HUES48 (cell line): ENCODE results near the gene CES1.
"Not testable (repeated sequence)": the region's sequence is repeated elsewhere in the genome, so short reads cannot be mapped to it uniquely, and the experiment has no call there.

ENCODE experiments used
- H3K27ac ChIP-seq: one replicate; pipeline ENCODE4 v1.7.0; 2013; ENCODE audit warnings: low read depth, low read length, inconsistent platforms
- H3K27me3 ChIP-seq: 2 replicates; pipeline ENCODE4 v1.6.1; 2013; ENCODE audit warnings: mild to moderate bottlenecking, low read length; ENCODE audit not compliant: control insufficient read depth, insufficient read depth
- H3K36me3 ChIP-seq: 2 replicates; pipeline ENCODE4 v1.6.1; 2013; ENCODE audit warnings: low read length; ENCODE audit not compliant: control insufficient read depth, insufficient read depth
- H3K4me1 ChIP-seq: 2 replicates; pipeline ENCODE4 v1.6.1; 2013; ENCODE audit warnings: mild to moderate bottlenecking, low read length; ENCODE audit not compliant: control insufficient read depth, insufficient read depth
- H3K4me3 ChIP-seq: 2 replicates; pipeline ENCODE4 v1.5.1; 2013; ENCODE audit warnings: mild to moderate bottlenecking, low read depth, low read length
- H3K9ac ChIP-seq: 2 replicates; pipeline ENCODE4 v1.6.1; 2013; ENCODE audit warnings: mild to moderate bottlenecking, low read depth, low read length, moderate library complexity
- H3K9me3 ChIP-seq: 2 replicates; pipeline ENCODE4 v1.6.1; 2013; ENCODE audit warnings: low read length; ENCODE audit not compliant: control insufficient read depth, insufficient read depth

Gene CES1

GRCh38 chr16:55790240-55790639, 42.7 kb downstream of the CES1 start:
- not testable (repeated sequence) for H3K27ac ChIP-seq, H3K9ac ChIP-seq

GRCh38 chr16:55782793-55783091, 50.2 kb downstream of the CES1 start:
- H3K9ac ChIP-seq, H3K27me3 ChIP-seq: not testable (repeated sequence)

More at GRCh38 chr16:55790240-55790639, 42.7 kb downstream of the CES1 start:
- not testable (repeated sequence) for H3K4me1 ChIP-seq, H3K36me3 ChIP-seq, H3K9me3 ChIP-seq, H3K4me3 ChIP-seq, H3K27me3 ChIP-seq

GRCh38 chr16:55782091-55782792, 50.7 kb downstream of the CES1 start:
- not testable (repeated sequence) for H3K36me3 ChIP-seq, H3K27ac ChIP-seq, H3K4me3 ChIP-seq, H3K9me3 ChIP-seq, H3K27me3 ChIP-seq, H3K9ac ChIP-seq, H3K4me1 ChIP-seq

More at GRCh38 chr16:55782793-55783091, 50.2 kb downstream of the CES1 start:
- not testable (repeated sequence) for H3K4me3 ChIP-seq, H3K27ac ChIP-seq, H3K36me3 ChIP-seq, H3K9me3 ChIP-seq, H3K4me1 ChIP-seq

- not testable (repeated sequence) for H3K27me3 ChIP-seq
Observed at GRCh38 chr16:55781456-55781855, 51.4 kb downstream of the CES1 start.

GRCh38 chr16:55780095-55780407, 52.8 kb downstream of the CES1 start:
- not testable (repeated sequence) for H3K9ac ChIP-seq, H3K27me3 ChIP-seq, H3K36me3 ChIP-seq, H3K4me1 ChIP-seq, H3K9me3 ChIP-seq, H3K27ac ChIP-seq, H3K4me3 ChIP-seq

More at GRCh38 chr16:55781456-55781855, 51.4 kb downstream of the CES1 start:
- not testable (repeated sequence) for H3K9ac ChIP-seq, H3K36me3 ChIP-seq, H3K4me3 ChIP-seq, H3K4me1 ChIP-seq, H3K27ac ChIP-seq, H3K9me3 ChIP-seq

GRCh38 chr16:55779402-55780094, 53.3 kb downstream of the CES1 start:
- Histone ChIP-seq H3K27me3 (no peaks in the 10 kb centered on the region; the same call in 1 of the 2 replicates), H3K27ac (no peak overlapping the region), H3K9me3 (no peaks in the 10 kb centered on the region), H3K9ac (no peak overlapping the region), H3K4me1 (no peaks in the 10 kb centered on the region), H3K4me3 (no peak overlapping the region), H3K36me3 (no peaks in the 10 kb centered on the region)

- H3K4me1 ChIP-seq, result no peaks in the 10 kb centered on the region
- H3K27ac ChIP-seq, result no peak overlapping the region
- no peak overlapping the region for H3K9ac ChIP-seq
- H3K9me3 ChIP-seq, result no peaks in the 10 kb centered on the region
- H3K4me3 ChIP-seq, result no peak overlapping the region
- no peaks in the 10 kb centered on the region for H3K36me3 ChIP-seq
- H3K27me3 ChIP-seq, result no peaks in the 10 kb centered on the region; the same call in 1 of the 2 replicates
Observed at GRCh38 chr16:55778757-55779156, 54.1 kb downstream of the CES1 start.

GRCh38 chr16:55775857-55776256, 57.0 kb downstream of the CES1 start:
- Histone ChIP-seq H3K4me3 (no peak overlapping the region), H3K36me3 (no peaks in the 10 kb centered on the region), H3K4me1 (no peaks in the 10 kb centered on the region), H3K9me3 (no peaks in the 10 kb centered on the region), H3K9ac (no peak overlapping the region), H3K27me3 (no peaks in the 10 kb centered on the region), H3K27ac (no peak overlapping the region)

GRCh38 chr16:55773859-55774549, 58.9 kb downstream of the CES1 start:
- Histone ChIP-seq H3K4me1 (no peaks in the 10 kb centered on the region), H3K27me3 (no peaks in the 10 kb centered on the region), H3K9me3 (no peaks in the 10 kb centered on the region), H3K36me3 (no peaks in the 10 kb centered on the region), H3K9ac (no peak overlapping the region), H3K4me3 (no peak overlapping the region), H3K27ac (no peak overlapping the region)

GRCh38 chr16:55765161-55765560, 67.7 kb downstream of the CES1 start:
- Histone ChIP-seq H3K9ac (no peak overlapping the region), H3K4me1 (no peaks in the 10 kb centered on the region), H3K4me3 (no peak overlapping the region), H3K27ac (no peak overlapping the region), H3K27me3 (no peaks in the 10 kb centered on the region), H3K9me3 (no peaks in the 10 kb centered on the region), H3K36me3 (no peaks in the 10 kb centered on the region)

- no peaks in the 10 kb centered on the region for H3K4me1 ChIP-seq
Observed at GRCh38 chr16:55760310-55761001, 72.4 kb downstream of the CES1 start.

More at GRCh38 chr16:55760310-55761001, 72.4 kb downstream of the CES1 start:
- H3K36me3 ChIP-seq, result no peaks in the 10 kb centered on the region
- no peak overlapping the region for H3K4me3 ChIP-seq
- no peak overlapping the region for H3K27ac ChIP-seq
- no peaks in the 10 kb centered on the region for H3K9me3 ChIP-seq
- H3K27me3 ChIP-seq, result peaks cover 15% of the 10 kb centered on the region
- no peak overlapping the region for H3K9ac ChIP-seq
